SKM-1 treated with dmso at 0.1 percent for 144 hours (cell line): ENCODE data around the gene ANO9.
"Not testable (repeated sequence)": the region's sequence is repeated elsewhere in the genome, so short reads cannot be mapped to it uniquely, and the experiment has no call there.

Experiments
- DNase-seq: peaks from one replicate; lab custom pipeline; 2025; ENCODE audit not compliant: unreplicated experiment; lab: John Stamatoyannopoulos, UW

The ANO9 gene

GRCh38 chr11:434999-435740 lies 6.6 kb downstream of the ANO9 start:
- not testable (repeated sequence) for DNase-seq

DNA sequence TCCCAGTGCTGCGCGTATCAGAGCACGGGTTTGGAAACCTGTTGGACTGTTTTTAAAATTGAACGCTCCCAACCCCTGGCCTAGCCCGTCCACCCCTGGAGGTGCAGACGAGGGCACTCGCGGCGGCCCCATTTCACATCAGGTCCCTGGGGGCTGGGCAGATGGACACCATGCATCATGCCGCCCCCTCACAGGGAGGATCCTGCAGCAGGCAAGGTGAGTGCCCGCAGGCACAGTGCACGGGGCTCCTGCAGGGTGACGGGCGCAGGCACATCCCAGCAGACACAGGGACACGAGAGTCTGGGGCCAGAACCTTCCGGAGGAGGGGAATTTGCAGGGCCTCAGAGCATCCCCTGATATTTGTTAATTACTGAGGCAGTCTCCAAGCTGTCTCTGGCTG lies 7.3 kb downstream of the ANO9 start:
- DNase-seq = no peak

GRCh38 chr11:433641-434040 lies 8.2 kb downstream of the ANO9 start:
- no peak for DNase-seq

DNA sequence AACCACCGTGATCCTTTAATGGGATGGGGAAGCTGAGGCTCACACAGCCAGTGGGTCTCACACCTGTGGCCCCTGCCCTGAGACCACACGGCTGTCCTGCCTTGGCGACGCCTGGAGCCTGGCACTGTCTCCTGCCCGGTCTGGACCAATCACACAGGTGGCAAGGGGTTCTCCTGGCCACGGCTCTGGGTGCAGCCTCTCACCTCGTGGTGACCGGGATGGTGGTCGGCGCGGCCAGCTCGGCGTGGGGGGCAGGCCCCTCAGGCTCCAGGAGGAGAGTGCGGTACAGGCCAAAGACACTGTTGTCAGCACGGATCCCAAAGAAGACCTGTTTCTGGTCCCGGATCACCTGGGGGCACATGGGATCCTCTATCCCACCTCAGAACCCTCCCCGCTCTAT lies 8.7 kb downstream of the ANO9 start:
- no peak for DNase-seq

- no peak for DNase-seq
Measured at GRCh38 chr11:432501-433100, 9.2 kb downstream of the ANO9 start.

DNA sequence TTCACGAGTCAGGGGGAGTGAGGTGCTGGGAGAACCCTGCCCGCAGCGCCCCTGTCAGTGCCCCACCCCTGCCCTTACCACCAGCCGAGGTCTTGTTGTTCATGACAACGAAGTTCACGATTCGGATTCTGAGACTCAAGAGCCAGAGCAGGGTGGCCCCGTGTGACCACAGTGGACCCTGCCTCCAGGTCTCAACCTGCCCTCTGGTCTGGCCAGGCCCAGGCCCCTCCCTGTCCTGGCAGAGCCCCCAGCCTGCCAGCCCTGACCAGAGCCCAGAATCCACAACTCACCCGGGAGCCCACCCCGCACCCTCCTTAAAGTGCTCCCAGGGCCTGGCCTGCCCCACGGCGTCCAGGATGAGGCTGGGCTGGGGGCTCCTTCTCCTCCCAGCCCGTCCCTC lies 9.9 kb downstream of the ANO9 start:
- DNase-seq = no peak

DNA sequence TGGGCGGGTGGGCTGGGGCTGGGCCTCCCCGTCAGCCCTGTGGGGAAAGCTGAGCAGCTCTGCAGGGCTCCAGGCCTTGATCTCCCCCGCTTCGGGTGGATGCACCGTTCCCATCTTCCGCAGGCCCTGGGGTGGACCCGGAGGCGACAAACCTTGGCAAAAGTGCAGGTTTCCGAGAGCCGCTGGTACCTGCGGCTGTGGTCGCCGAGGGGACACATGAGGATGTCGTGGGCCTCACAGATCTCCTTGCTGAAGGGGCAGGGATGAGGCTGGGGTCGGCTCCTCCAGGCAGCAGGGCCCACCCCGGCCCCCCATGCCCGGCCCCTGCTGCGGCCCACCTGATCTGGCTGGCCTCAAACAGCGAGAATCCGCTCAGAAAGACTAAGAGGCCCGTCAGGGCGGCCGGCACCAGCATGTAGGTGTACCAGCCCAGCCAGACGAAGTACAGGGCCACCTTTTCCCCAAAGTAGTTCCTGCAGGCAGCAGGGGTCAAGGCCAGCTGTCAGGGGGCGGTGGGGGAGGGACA lies 11.8 kb downstream of the ANO9 start:
- DNase-seq = no peak

DNA sequence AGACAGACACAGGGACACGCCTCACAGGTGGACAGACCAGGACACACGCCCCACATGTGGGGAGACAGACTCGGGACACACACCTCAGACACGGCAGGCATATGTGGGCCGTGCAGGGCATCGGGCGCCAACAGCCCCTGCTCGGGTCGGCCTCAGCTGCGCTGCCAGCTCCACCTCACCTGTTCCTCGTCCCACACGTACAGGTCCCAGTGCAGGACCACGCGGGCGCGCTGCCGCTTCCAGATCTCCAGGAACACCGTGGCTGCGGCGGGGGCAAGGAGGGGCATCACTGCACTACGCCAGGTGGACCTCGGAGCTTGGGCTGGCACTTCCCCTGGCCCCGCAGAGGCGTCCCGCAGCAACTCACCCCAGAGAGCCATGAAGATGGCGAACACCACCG lies 12.4 kb downstream of the ANO9 start:
- no peak for DNase-seq

- no peak for DNase-seq
Measured at GRCh38 chr11:428295-428694, 13.5 kb downstream of the ANO9 start.

GRCh38 chr11:426851-427250 lies 15.0 kb downstream of the ANO9 start:
- no peak for DNase-seq

GRCh38 chr11:425301-425700 lies 16.5 kb downstream of the ANO9 start:
- DNase-seq = no peak

DNA sequence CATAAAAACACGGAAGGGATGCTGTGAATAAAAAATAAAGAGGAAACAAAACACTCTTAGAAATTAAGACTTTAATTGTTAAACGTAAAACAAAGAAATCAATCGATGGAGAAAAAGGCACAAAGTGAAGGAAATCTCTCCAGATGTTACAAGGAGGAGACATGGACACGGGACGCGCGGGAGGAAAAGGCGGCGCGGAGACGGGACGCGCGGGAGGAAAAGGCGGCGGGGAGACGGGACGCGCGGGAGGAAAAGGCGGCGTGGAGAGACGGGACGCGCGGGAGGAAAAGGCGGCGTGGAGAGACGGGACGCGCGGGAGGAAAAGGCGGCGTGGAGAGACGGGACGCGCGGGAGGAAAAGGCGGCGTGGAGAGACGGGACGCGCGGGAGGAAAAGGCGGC lies 17.0 kb downstream of the ANO9 start:
- not testable (repeated sequence) for DNase-seq

GRCh38 chr11:424232-424631 lies 17.6 kb downstream of the ANO9 start:
- no peak for DNase-seq

DNA sequence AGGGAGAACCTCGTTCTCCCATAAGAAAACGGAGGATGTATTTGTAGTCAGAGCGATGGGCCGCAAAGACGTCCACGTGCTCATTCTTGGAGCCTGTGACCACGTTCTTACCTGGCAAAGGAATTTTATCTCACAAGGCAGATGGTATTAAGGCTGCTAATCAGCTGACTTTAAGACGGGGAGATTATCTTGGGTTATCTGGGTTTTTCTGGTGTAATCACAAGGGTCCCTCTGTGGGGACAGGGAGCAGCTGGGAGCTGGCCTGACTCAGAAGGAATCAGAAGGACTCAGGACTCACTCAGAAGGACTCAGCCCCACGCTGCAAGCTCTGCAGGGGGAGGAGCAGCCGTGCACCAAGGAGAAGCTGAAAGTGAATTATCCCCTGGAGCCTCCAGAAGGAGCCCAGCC lies 19.6 kb downstream of the ANO9 start:
- DNase-seq = no peak

DNA sequence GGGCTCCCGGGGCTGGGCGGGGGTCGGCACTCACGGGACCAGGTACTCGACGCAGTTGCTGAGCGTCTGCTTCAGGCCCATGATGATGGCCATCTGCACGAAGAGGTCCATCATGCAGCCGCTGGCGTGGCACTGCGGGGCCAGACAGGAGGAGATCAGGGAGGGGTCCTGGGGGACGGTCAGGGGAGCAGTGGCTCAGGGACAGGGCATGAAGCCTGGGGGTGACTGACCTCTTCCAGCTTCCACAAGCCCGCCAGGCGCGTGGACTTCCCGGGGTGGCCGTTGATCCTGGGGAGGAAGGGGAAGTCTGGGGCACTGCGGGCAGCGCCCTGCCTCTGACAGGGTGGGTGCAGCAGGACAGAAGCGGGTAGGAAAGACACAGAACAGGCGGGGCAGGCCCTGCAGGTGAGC lies 20.9 kb downstream of the ANO9 start:
- no peak for DNase-seq

GRCh38 chr11:420054-420910 lies 21.5 kb downstream of the ANO9 start:
- DNase-seq = no peak

DNA sequence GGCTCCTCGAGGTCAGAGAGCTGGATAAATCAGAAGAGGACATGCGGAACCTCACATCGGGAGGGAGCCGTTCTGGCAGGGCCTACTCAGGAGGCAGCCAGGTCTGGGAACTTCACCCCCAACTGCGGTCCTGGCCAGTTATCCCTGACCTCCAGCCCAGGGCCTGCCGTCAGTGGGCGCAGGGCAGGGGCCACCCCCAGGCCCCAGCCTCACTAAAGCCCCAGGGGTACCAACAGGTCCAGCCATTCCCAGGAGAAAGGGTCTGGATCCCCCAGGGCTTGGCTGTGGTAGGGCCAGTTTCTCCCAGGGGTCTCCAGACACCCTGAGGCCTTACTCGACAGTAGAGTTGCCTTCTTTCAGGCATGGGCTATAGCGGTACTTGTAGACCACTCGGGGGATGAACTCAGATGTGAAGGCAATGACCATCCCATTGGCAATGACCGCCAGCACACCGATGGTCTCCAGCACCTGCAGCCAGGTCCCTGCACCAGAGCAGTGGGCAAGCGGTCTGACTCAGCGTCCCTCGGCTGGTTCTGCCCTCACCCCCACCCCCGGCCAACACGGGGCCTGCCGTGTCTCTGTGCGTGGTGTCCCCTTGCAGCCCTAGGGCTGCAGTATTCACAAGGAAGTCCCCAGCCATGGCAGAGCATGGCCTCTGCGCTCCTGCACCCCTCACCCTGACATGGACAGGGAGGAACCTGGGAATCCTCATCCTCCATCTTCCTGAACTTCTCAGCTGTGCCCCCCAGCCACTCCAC lies 22.4 kb downstream of the ANO9 start:
- no peak for DNase-seq

GRCh38 chr11:418343-419247 lies 23.2 kb downstream of the ANO9 start:
- no peak for DNase-seq

DNA sequence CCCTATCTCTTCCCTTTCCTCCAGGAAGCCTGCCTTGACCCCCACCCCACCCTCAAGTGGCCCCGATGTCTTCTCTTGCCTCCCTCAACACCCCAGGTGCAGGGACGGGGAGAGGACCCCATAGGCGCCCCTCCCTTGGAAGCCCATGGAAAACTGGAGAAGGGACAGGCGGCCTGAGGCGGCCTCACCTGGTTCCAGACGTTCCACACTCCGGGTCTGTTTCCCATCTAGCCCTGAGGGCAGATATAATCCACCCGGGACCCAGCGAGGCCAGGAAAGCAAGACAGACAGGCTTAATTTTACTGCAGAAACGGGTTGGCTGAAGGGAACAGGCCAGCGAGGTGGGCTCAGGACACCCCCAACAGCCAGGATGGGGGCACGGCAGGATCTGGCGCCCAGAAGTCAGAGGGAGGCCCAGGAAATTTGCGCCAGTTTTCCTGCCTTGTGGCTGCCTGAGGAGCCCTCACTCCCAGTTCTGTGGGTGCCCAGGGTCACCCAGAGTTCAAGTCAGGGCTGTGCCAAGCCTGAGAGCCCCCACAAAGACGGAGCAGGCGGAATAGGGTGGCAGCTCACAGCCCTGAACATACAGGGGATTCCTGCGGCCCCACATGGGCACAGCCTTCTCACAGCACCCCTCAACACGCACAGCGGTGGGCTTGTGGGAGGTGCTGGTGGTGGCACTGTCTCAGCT lies 24.0 kb downstream of the ANO9 start:
- DNase-seq = no peak
